Middle frontal gyrus (tissue), 1 donor: ENCODE measurements around the gene MICAL1.

ENCODE experiments used
- DNase-seq: peaks from one replicate; pipeline ENCODE4 v3.0.0-alpha.2; 2015; ENCODE audit warnings: low spot score; ENCODE audit errors: extremely low spot score

MICAL1 gene

GRCh38 chr6:109440331-109441068, 15.1 kb downstream of the MICAL1 start, which contains the start of the genes PPIL6 and SMPD2:
TSS of gene PPIL6 (minus strand) at chr6:109440628. CDS start at chr6:109440590, 38 bp downstream.
TSS of gene SMPD2 (plus strand) at chr6:109440724. CDS start at chr6:109441122, 398 bp downstream.
- peak; percentile 79 for DNase-seq

- DNase-seq: no peak
Observed at GRCh38 chr6:109436041-109436440, 19.5 kb downstream of the MICAL1 start.

GRCh38 chr6:109434456-109434855, 21.1 kb downstream of the MICAL1 start:
- DNase-seq: no peak

- no peak for DNase-seq
Observed at GRCh38 chr6:109429496-109429895, 26.1 kb downstream of the MICAL1 start.

GRCh38 chr6:109428889-109429477, 26.6 kb downstream of the MICAL1 start:
- DNase-seq: no peak

GRCh38 chr6:109424946-109425345, 30.6 kb downstream of the MICAL1 start:
- no peak for DNase-seq

GRCh38 chr6:109421184-109421583, 34.4 kb downstream of the MICAL1 start:
- DNase-seq: no peak

GRCh38 chr6:109420751-109421150, 34.8 kb downstream of the MICAL1 start:
- no peak for DNase-seq

GRCh38 chr6:109417646-109418045, 37.9 kb downstream of the MICAL1 start:
- DNase-seq: no peak

- DNase-seq: no peak
Observed at GRCh38 chr6:109411034-109411433, 44.5 kb downstream of the MICAL1 start.

- DNase-seq: no peak
Observed at GRCh38 chr6:109406196-109406595, 49.4 kb downstream of the MICAL1 start.

- DNase-seq: no peak
Observed at GRCh38 chr6:109397020-109397419, 58.6 kb downstream of the MICAL1 start.

- no peak for DNase-seq
Observed at GRCh38 chr6:109396046-109396718, 59.4 kb downstream of the MICAL1 start.
